Liver (tissue), 9 donors: ENCODE measurements around the gene HOXD11. TPM values are rescaled to one million over a fixed set of nuclear protein-coding genes. Genes with fewer than 3 reads are reported as not detected.

Experiments
- DNase-seq: peaks from one replicate; pipeline ENCODE4 v3.0.0-alpha.2; 2017; ENCODE audit warnings: low spot score
- H3K27ac ChIP-seq, 2 donors: one replicate each; pipeline ENCODE4 v1.7.0; 2013; ENCODE audit warnings: inconsistent platforms in 2 of 2, low read length in 2 of 2, control low read depth in 1 of 2, low read depth in 1 of 2, mild to moderate bottlenecking in 1 of 2
- H3K27me3 ChIP-seq, 4 donors: one replicate each; pipeline versions ENCODE4 v1.6.1 to v1.7.0; 2013; ENCODE audit warnings: low read length in 3 of 4, inconsistent platforms in 1 of 4, mild to moderate bottlenecking in 1 of 4, moderate library complexity in 1 of 4; ENCODE audit not compliant: control insufficient read depth in 4 of 4, insufficient read depth in 4 of 4
- H3K36me3 ChIP-seq, 4 donors: one replicate each; pipeline versions ENCODE4 v1.6.1 to v1.7.0; 2013; ENCODE audit warnings: low read length in 3 of 4, mild to moderate bottlenecking in 3 of 4, low read depth in 1 of 4, moderate library complexity in 1 of 4; ENCODE audit not compliant: control insufficient read depth in 4 of 4, insufficient read depth in 3 of 4
- H3K4me1 ChIP-seq, 4 donors: one replicate each; pipeline versions ENCODE4 v1.6.1 to v1.7.0; 2013; ENCODE audit warnings: low read length in 3 of 4, mild to moderate bottlenecking in 3 of 4, moderate library complexity in 1 of 4; ENCODE audit not compliant: control insufficient read depth in 4 of 4, insufficient read depth in 4 of 4
- H3K4me3 ChIP-seq, 3 donors: one replicate each; pipeline versions ENCODE4 v1.6.1 to v1.7.0; 2013; ENCODE audit warnings: low read length in 3 of 3, control low read depth in 1 of 3, low read depth in 1 of 3, mild to moderate bottlenecking in 1 of 3
- H3K9ac ChIP-seq, 2 donors: one replicate each; pipeline ENCODE4 v1.7.0; 2013; ENCODE audit warnings: low read length in 2 of 2, mild to moderate bottlenecking in 2 of 2, moderate library complexity in 2 of 2, control low read depth in 1 of 2, low read depth in 1 of 2
- H3K9me3 ChIP-seq, 4 donors: one replicate each; pipeline versions ENCODE4 v1.6.1 to v1.7.0; 2013; ENCODE audit warnings: low read length in 3 of 4; ENCODE audit not compliant: control insufficient read depth in 4 of 4
- EGR1 ChIP-seq, 2 donors: IDR thresholded peaks; 2 replicates each; pipeline ENCODE4 v1.6.1; 2016 to 2018; ENCODE audit warnings: antibody characterized with exemption in 2 of 2, low read depth in 2 of 2
- FOXA1 ChIP-seq: IDR thresholded peaks from 2 replicates; pipeline ENCODE4 v1.6.1; 2016; ENCODE audit warnings: antibody characterized with exemption
- FOXA2 ChIP-seq: IDR thresholded peaks from 2 replicates; pipeline ENCODE4 v1.6.1; 2016; ENCODE audit warnings: antibody characterized with exemption
- GABPA ChIP-seq, 2 donors: IDR thresholded peaks in 1 of 2; conservative IDR thresholded peaks in 1 of 2; 2 replicates each; pipeline ENCODE4 v1.6.1; 2016; ENCODE audit warnings: antibody characterized with exemption in 2 of 2, mild to moderate bottlenecking in 1 of 2, moderate library complexity in 1 of 2
- HNF4A ChIP-seq, 2 donors: conservative IDR thresholded peaks; 2 replicates each; pipeline ENCODE4 v1.6.1; 2016; ENCODE audit warnings: antibody characterized with exemption in 2 of 2, mild to moderate bottlenecking in 2 of 2
- HNF4G ChIP-seq: IDR thresholded peaks from 2 replicates; pipeline ENCODE4 v1.6.1; 2016; ENCODE audit warnings: antibody characterized with exemption
- MAX ChIP-seq: IDR thresholded peaks from 2 replicates; pipeline ENCODE4 v1.6.1; 2016; ENCODE audit warnings: antibody characterized with exemption
- NR2F2 ChIP-seq: IDR thresholded peaks from 2 replicates; pipeline ENCODE4 v1.6.1; 2016; ENCODE audit warnings: antibody characterized with exemption
- RAD21 ChIP-seq, 2 donors: IDR thresholded peaks; 2 replicates each; pipeline ENCODE4 v1.6.1; 2016; ENCODE audit warnings: antibody characterized with exemption in 2 of 2, mild to moderate bottlenecking in 2 of 2
- REST ChIP-seq: IDR thresholded peaks from 2 replicates; pipeline ENCODE4 v1.6.1; 2016; ENCODE audit warnings: antibody characterized with exemption, mild to moderate bottlenecking
- SP1 ChIP-seq: IDR thresholded peaks from 2 replicates; pipeline ENCODE4 v1.6.1; 2018; ENCODE audit warnings: antibody characterized with exemption, mild to moderate bottlenecking
- YY1 ChIP-seq: IDR thresholded peaks from 2 replicates; pipeline ENCODE4 v1.6.1; 2016; ENCODE audit warnings: antibody characterized with exemption, mild to moderate bottlenecking
- WGBS: extraction: QIAGEN DNeasy Blood & Tissue Kit; methylation state at CpG from one replicate; pipeline ENCODE4 v1.1.7; 2013; 5-methylcytosine and 5-hydroxymethylcytosine counted together
- polyA plus RNA-seq, 2 donors: library from polyadenylated mRNA; stranded (reverse) in 1 of 2; unstranded in 1 of 2; fragments of 200-250 nt in 1 of 2; fragments of >200 nt in 1 of 2; fragmentation: Nextera tagmentation in 1 of 2; extraction: Ambion mirVana in 1 of 2; gene quantifications; one replicate each; pipeline versions ENCODE4 v1.2.1 to v1.2.3, GENCODE V29; 2013 to 2015
- total RNA-seq, 2 donors: library from RNA; depleted of rRNA; stranded (reverse); fragments of >200 nt; gene quantifications; one replicate each; pipeline ENCODE4 v1.2.3, GENCODE V29; 2014
- TF ChIP-seq, protein P1 (sequence below): IDR thresholded peaks from 2 replicates; pipeline ENCODE4 v1.6.1; 2016; ENCODE audit warnings: antibody characterized with exemption
- donor health status: healthy.
- donor health status: healthy.
- donor health status: healthy.
- donor health status: healthy.
- donor health status: healthy.

The HOXD11 gene
- total and polyA plus RNA-seq, 4 donors, result not detected

DNA sequence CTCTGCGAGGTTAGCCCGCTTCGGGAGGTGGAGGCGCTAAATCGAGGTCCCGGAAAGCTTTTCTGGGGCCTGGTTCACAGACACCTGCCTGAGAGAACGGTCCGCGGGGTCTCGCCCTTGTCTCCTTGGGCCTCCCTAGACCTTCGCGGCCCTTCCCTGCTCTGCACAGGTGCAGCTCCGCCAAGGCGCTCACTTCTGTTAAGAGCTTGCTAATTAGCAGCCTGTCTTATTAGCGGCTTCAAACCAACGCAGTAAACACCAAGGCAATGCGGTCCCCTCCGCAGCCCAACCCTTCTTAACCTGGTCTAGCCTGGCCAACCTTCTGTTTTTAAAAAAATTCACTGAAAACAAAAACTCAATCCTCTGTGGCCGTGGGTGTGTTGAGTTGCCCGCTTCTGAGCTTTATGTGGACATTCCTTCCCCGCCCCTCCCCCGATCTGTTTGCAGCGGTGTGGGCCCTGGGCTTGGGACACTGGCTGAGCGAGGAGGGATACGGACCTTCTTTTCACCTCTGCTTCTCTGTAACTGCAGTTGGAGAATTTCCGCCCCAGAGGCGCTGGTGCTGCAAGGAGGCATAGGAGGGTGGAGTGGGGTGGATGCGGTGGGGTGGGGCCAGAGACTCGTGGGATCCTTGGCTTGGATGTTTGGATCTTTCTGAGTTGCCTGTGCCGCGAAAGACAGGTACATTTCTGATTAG lies 40.9 kb downstream of the HOXD11 start:
- Histone ChIP-seq H3K36me3 (no peaks in the 10 kb centered on the region), H3K4me1 (peaks cover 0 to 8% (median 2%) of the 10 kb centered on the region in 4 donors), H3K9me3 (no peaks in the 10 kb centered on the region), H3K4me3 (no peak overlapping the region), H3K27ac (no peak overlapping the region), H3K27me3 (peaks cover 9 to 33% (median 18%) of the 10 kb centered on the region in 4 donors), H3K9ac (no peak overlapping the region)
- no peak for TF ChIP-seq EGR1 (IDR thresholded peaks at IDR 0.05; ENCODE audit: low read depth in 2 of 2)
- no peak for TF ChIP-seq RAD21 (IDR thresholded peaks at IDR 0.05)
- TF ChIP-seq SP1, result no peak
- TF ChIP-seq HNF4A (conservative IDR thresholded peaks at IDR 0.05), result no peak
- TF ChIP-seq GABPA (IDR thresholded peaks at IDR 0.05 in 1 of 2, conservative IDR thresholded peaks at IDR 0.05 in 1 of 2), result no peak
- TF ChIP-seq MAX, result no peak
- no peak for TF ChIP-seq NR2F2
- no peak for TF ChIP-seq REST
- no peak for DNase-seq
- 15% methylated on average over 31 of the region's 31 CpGs for WGBS

DNA sequence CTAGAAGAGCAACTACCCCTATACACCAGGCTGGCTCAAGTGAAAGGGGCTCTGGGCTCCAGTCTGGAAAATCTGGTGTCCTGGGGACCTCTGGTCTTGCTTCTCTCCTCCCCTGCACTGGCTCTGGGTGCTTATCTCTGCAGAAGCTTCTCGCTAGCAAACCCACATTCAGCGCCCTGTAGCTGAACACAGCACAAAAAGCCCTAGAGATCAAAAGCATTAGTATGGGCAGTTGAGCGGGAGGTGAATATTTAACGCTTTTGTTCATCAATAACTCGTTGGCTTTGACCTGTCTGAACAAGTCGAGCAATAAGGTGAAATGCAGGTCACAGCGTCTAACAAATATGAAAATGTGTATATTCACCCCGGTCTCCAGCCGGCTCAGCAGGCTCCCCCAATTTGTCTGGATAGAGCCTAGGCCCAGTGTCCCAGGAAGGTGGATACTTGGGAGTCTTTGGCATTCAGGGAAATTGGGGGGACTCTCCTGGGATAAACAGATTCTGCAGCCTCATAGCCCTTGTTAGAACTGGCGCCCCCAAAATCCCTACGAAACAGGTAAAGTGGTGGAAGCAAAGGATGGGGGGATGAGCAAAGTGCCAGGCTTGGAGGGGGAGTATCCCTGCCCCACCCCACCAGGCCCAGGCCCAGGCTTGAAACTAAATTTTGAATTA lies 41.8 kb downstream of the HOXD11 start:
- Histone ChIP-seq H3K36me3 (no peaks in the 10 kb centered on the region), H3K9ac (no peak overlapping the region), H3K4me3 (no peak overlapping the region), H3K27me3 (peaks cover 9 to 32% (median 19%) of the 10 kb centered on the region in 4 donors), H3K4me1 (peaks cover 0 to 8% (median 2%) of the 10 kb centered on the region in 4 donors), H3K27ac (no peak overlapping the region), H3K9me3 (no peaks in the 10 kb centered on the region)
- DNase-seq, result no peak
- TF ChIP-seq, protein P1, sequence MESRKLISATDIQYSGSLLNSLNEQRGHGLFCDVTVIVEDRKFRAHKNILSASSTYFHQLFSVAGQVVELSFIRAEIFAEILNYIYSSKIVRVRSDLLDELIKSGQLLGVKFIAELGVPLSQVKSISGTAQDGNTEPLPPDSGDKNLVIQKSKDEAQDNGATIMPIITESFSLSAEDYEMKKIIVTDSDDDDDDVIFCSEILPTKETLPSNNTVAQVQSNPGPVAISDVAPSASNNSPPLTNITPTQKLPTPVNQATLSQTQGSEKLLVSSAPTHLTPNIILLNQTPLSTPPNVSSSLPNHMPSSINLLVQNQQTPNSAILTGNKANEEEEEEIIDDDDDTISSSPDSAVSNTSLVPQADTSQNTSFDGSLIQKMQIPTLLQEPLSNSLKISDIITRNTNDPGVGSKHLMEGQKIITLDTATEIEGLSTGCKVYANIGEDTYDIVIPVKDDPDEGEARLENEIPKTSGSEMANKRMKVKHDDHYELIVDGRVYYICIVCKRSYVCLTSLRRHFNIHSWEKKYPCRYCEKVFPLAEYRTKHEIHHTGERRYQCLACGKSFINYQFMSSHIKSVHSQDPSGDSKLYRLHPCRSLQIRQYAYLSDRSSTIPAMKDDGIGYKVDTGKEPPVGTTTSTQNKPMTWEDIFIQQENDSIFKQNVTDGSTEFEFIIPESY, result no peak
- TF ChIP-seq FOXA1 (no peak), HNF4A (conservative IDR thresholded peaks at IDR 0.05) (no peak), FOXA2 (no peak), YY1 (no peak), HNF4G (no peak), EGR1 (IDR thresholded peaks at IDR 0.05; ENCODE audit: low read depth in 2 of 2) (no peak)
- 21% methylated on average over 11 of the region's 11 CpGs for WGBS
